ENCODE measurements around the gene CKAP2L. TPM values are rescaled to one million over a fixed set of nuclear protein-coding genes. Genes with fewer than 3 reads are reported as not detected.

The CKAP2L gene
- total RNA-seq, 4 donors from 2014 or later = 0.07 to 0.16 TPM; not detected in 2

DNA sequence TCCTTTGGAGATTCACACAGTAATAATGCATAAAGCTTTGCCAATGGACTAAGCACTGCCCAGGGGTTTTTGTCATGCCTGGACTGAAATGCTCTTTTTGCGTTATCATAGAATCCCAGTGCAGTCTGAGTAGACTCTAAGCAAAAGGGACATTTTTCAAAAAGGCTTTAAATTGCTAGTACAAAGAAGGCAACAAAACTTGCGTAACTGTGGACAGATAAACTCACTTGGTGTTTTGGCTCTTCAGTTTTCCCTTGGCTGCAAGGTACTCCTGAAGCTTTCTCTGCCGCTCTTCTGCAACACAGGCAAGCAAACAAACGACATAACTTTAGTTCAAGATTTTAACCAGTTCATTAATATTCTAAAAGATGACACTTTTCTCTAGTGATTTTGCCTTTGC lies 2.1 kb downstream of the CKAP2L start:
- no peaks in the 10 kb centered on the region for H3K36me3 ChIP-seq
- H3K4me1 ChIP-seq = peaks cover 4 to 13% of the 10 kb centered on the region in 2 donors
- DNase-seq = no peak
- H3K9me3 ChIP-seq = no peaks in the 10 kb centered on the region
- H3K27ac ChIP-seq = no peak overlapping the region
- H3K27me3 ChIP-seq = no peaks in the 10 kb centered on the region
- no peak overlapping the region for H3K4me3 ChIP-seq
- TF ChIP-seq, protein P1, sequence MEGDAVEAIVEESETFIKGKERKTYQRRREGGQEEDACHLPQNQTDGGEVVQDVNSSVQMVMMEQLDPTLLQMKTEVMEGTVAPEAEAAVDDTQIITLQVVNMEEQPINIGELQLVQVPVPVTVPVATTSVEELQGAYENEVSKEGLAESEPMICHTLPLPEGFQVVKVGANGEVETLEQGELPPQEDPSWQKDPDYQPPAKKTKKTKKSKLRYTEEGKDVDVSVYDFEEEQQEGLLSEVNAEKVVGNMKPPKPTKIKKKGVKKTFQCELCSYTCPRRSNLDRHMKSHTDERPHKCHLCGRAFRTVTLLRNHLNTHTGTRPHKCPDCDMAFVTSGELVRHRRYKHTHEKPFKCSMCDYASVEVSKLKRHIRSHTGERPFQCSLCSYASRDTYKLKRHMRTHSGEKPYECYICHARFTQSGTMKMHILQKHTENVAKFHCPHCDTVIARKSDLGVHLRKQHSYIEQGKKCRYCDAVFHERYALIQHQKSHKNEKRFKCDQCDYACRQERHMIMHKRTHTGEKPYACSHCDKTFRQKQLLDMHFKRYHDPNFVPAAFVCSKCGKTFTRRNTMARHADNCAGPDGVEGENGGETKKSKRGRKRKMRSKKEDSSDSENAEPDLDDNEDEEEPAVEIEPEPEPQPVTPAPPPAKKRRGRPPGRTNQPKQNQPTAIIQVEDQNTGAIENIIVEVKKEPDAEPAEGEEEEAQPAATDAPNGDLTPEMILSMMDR (IDR thresholded peaks at IDR 0.05 in 4 of 5, conservative IDR thresholded peaks at IDR 0.05 in 1 of 5) = no peak
- no peak for TF ChIP-seq POLR2A (IDR thresholded peaks at IDR 0.05)
- intact Hi-C loops (cut with DNase I; ENCODE audit: low total_unique reads) = no loop called here
- in situ Hi-C loops (cut with MboI; ENCODE audit: low sequenced_read_pairs in 4 of 4) = no loop called here
- no peak for ATAC-seq

DNA sequence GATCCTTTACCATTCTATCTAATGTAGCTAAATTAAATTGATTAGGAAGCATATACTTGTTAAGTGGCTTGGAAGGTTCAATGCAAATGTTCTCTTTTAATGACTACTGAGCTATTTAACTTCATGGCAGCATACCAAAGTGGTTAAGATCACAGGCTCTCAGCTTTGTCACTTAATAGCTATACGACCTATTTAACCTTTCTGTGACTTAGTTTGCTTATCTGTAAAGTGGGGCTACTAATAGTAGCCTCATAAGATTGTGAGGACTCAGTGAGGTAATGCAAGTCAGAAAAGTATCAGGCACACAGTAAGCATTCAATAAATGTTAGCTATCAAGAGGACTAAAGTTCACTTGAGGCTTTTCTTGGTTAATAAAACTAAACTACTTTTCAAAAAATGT lies 4.3 kb downstream of the CKAP2L start:
- no peak overlapping the region for H3K4me3 ChIP-seq
- ATAC-seq (no peak), DNase-seq (no peak)
- H3K27ac ChIP-seq = no peak overlapping the region
- intact Hi-C loops (cut with DNase I; ENCODE audit: low total_unique reads) (no loop called here), in situ Hi-C loops (cut with MboI; ENCODE audit: low sequenced_read_pairs in 4 of 4) (no loop called here)
- H3K27me3 ChIP-seq = no peaks in the 10 kb centered on the region
- TF ChIP-seq, protein P1 (IDR thresholded peaks at IDR 0.05 in 4 of 5, conservative IDR thresholded peaks at IDR 0.05 in 1 of 5) = no peak
- TF ChIP-seq POLR2A (IDR thresholded peaks at IDR 0.05) = no peak
- peaks cover 2 to 10% of the 10 kb centered on the region in 2 donors for H3K4me1 ChIP-seq
- H3K36me3 ChIP-seq = no peaks in the 10 kb centered on the region
- no peaks in the 10 kb centered on the region for H3K9me3 ChIP-seq

DNA sequence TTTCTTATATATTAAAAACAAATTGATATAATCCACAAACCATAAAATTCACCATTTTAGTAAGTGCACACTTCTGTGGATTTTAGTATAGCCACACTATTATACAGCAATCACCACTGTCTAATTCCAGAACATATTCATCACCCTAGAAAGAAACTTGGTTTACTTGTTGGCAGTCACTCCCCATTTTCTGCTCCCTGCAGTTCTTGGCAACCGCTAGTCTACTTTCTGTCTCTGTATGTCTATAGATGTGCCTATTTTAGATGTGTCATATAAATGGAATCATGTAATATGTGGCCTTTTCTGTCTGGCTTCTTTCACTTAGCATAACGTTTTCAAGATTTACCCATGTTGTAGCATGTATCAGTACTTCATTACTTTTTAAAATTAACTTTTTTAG lies 5.7 kb downstream of the CKAP2L start:
- Histone ChIP-seq H3K4me3 (no peak overlapping the region), H3K36me3 (no peaks in the 10 kb centered on the region), H3K9me3 (no peaks in the 10 kb centered on the region), H3K27ac (no peak overlapping the region), H3K4me1 (no peaks in the 10 kb centered on the region), H3K27me3 (no peaks in the 10 kb centered on the region)
- no peak for ATAC-seq
- intact Hi-C loops (cut with DNase I; ENCODE audit: low total_unique reads) (no loop called here), in situ Hi-C loops (cut with MboI; ENCODE audit: low sequenced_read_pairs in 4 of 4) (loop anchor here in 1 of 4 donors (10.0 kb wide), 2 partner anchors 116 to 196 kb away; no protein-coding TSS in a partner anchor)
- TF ChIP-seq, protein P1 (IDR thresholded peaks at IDR 0.05 in 4 of 5, conservative IDR thresholded peaks at IDR 0.05 in 1 of 5) = no peak
- TF ChIP-seq POLR2A (IDR thresholded peaks at IDR 0.05) = no peak
- DNase-seq = no peak

DNA sequence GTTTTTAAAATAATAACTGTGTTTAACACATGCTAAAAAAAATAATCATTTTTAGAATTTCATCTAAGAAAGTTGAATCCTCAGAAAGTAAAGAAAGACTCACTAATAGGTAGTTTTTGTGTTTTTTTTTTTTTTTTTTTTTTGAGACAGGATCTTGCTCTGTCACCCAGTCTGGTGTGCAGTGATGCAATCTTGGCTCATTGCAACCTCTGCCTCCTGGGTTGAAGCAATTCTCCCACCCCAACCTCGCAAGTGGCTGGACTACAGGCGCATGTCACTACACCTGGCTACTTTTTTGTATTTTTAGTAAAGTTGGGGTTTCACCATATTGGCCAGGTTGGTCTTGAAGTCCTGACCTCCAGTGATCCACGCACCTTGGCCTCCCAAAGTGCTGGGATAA lies 7.1 kb downstream of the CKAP2L start:
- DNase-seq (no peak), ATAC-seq (no peak)
- intact Hi-C loops (cut with DNase I; ENCODE audit: low total_unique reads) (no loop called here), in situ Hi-C loops (cut with MboI; ENCODE audit: low sequenced_read_pairs in 4 of 4) (loop anchor here in 1 of 4 donors (10.0 kb wide), 2 partner anchors 118 to 198 kb away; no protein-coding TSS in a partner anchor)
- TF ChIP-seq, protein P1 (IDR thresholded peaks at IDR 0.05 in 4 of 5, conservative IDR thresholded peaks at IDR 0.05 in 1 of 5) = no peak
- no peak for TF ChIP-seq POLR2A (IDR thresholded peaks at IDR 0.05)
- no peaks in the 10 kb centered on the region for H3K36me3 ChIP-seq
- H3K4me1 ChIP-seq = no peaks in the 10 kb centered on the region
- no peak overlapping the region for H3K27ac ChIP-seq
- no peaks in the 10 kb centered on the region for H3K9me3 ChIP-seq
- no peak overlapping the region for H3K4me3 ChIP-seq
- H3K27me3 ChIP-seq = no peaks in the 10 kb centered on the region

DNA sequence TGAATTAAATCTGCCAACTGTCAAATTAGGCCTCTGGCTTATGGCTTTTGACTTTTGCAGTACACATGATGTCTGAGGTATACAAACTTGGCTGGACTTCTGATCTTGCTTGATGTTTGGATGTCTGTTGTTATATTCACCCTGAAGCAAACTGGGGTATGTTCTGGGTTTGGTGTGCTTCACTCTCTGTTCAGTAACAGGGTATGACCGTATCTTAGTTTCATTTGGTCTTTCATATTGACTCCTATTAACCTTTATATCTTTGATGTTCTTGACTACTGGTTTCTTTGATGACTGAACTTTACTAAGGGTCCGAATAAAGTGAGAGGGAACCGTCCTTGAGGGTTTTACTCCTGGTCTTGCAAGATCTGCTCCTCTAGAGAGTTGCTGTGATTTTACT lies 8.2 kb downstream of the CKAP2L start:
- Histone ChIP-seq H3K36me3 (no peaks in the 10 kb centered on the region), H3K27ac (no peak overlapping the region), H3K27me3 (no peaks in the 10 kb centered on the region), H3K4me1 (no peaks in the 10 kb centered on the region), H3K4me3 (no peak overlapping the region), H3K9me3 (no peaks in the 10 kb centered on the region)
- no peak for TF ChIP-seq POLR2A (IDR thresholded peaks at IDR 0.05)
- TF ChIP-seq, protein P1 (IDR thresholded peaks at IDR 0.05 in 4 of 5, conservative IDR thresholded peaks at IDR 0.05 in 1 of 5) = no peak
- no peak for DNase-seq
- intact Hi-C loops (cut with DNase I; ENCODE audit: low total_unique reads) = no loop called here
- in situ Hi-C loops (cut with MboI; ENCODE audit: low sequenced_read_pairs in 4 of 4) = loop anchor here in 1 of 4 donors (10.0 kb wide), 2 partner anchors 119 to 199 kb away; no protein-coding TSS in a partner anchor
- no peak for ATAC-seq
